SK-N-SH (cell line): ENCODE data around the gene SAP30BP. TPM values are rescaled to one million over a fixed set of nuclear protein-coding genes. Genes with fewer than 3 reads are reported as not detected.

Experiments used
- CTCF ChIA-PET: fragments of 300-600, 350-600 bp; formaldehyde crosslinking; extraction: SDS; loops from one replicate; lab custom pipeline; 2021; lab: Yijun Ruan, JAX
- POLR2A ChIA-PET: fragments of 350-600 bp; sonication (Branson Sonifier 250); formaldehyde crosslinking; extraction: SDS; loops from one replicate; lab custom pipeline; 2020; ENCODE audit warnings: antibody characterized with exemption, inconsistent platforms; lab: Yijun Ruan, JAX
- DNase-seq: peaks from one replicate; pipeline ENCODE4 v3.0.0; 2012
- H2AFZ ChIP-seq: fragments of 200-600 bp; sonication (generic); 2 replicates; pipeline ENCODE4 v1.8.1; 2016; ENCODE audit warnings: antibody characterized with exemption, mild to moderate bottlenecking, low read depth
- H3F3A ChIP-seq: fragments of 200-600 bp; sonication (generic); replicated peaks from 2 replicates; pipeline ENCODE3; 2016; ENCODE audit warnings: antibody characterized with exemption, mild to moderate bottlenecking; ENCODE audit not compliant: insufficient read depth
- H3K27ac ChIP-seq, 2 experiments: fragments of 200-500 bp in 1 of 2; fragments of 200-600 bp in 1 of 2; sonication (Bioruptor generic) in 1 of 2; sonication (generic), shearing (Covaris generic) in 1 of 2; 2 replicates each; pipeline versions ENCODE4 v1.5.1 to v1.6.1; 2014 to 2016; ENCODE audit warnings: low read depth in 2 of 2, inconsistent platforms in 1 of 2, low read length in 1 of 2, mild to moderate bottlenecking in 1 of 2, mixed read lengths in 1 of 2
- H3K27me3 ChIP-seq: fragments of 200-600 bp; sonication (generic), shearing (Covaris generic); 2 replicates; pipeline ENCODE4 v1.6.1; 2016; ENCODE audit warnings: mixed run types; ENCODE audit not compliant: insufficient read depth
- H3K36me3 ChIP-seq, 2 experiments: fragments of 200-500 bp in 1 of 2; fragments of 200-600 bp in 1 of 2; sonication (Bioruptor generic) in 1 of 2; sonication (generic) in 1 of 2; replicated peaks in 1 of 2; 2 replicates each; pipeline versions ENCODE3 to v1.5.1; 2014 to 2016; ENCODE audit warnings: low read length in 1 of 2, mild to moderate bottlenecking in 1 of 2; ENCODE audit not compliant: insufficient read depth in 2 of 2, control insufficient read depth in 1 of 2
- H3K4me1 ChIP-seq, 2 experiments: fragments of 200-500 bp in 1 of 2; fragments of 200-600 bp in 1 of 2; sonication (Bioruptor generic) in 1 of 2; sonication (generic), shearing (Covaris generic) in 1 of 2; 2 replicates each; pipeline versions ENCODE4 v1.5.1 to v1.6.1; 2014 to 2016; ENCODE audit warnings: low read depth in 1 of 2, low read length in 1 of 2, mixed run types in 1 of 2; ENCODE audit not compliant: insufficient read depth in 2 of 2, control insufficient read depth in 1 of 2
- H3K4me2 ChIP-seq: fragments of 200-600 bp; sonication (generic), shearing (Covaris generic); 2 replicates; pipeline ENCODE4 v1.6.1; 2017; ENCODE audit warnings: mixed run types
- H3K4me3 ChIP-seq, 2 experiments: fragments of 200-500 bp in 1 of 2; fragments of 200-600 bp in 1 of 2; sonication (Bioruptor generic) in 1 of 2; sonication (generic), shearing (Covaris generic) in 1 of 2; 2 replicates each; pipeline versions ENCODE4 v1.5.1 to v1.8.1; 2014 to 2016; ENCODE audit warnings: low read depth in 2 of 2, inconsistent platforms in 1 of 2, low read length in 1 of 2, mild to moderate bottlenecking in 1 of 2, mixed read lengths in 1 of 2, moderate library complexity in 1 of 2
- H3K79me2 ChIP-seq: fragments of 200-600 bp; sonication (generic); 2 replicates; pipeline ENCODE4 v1.8.1; 2017; ENCODE audit warnings: mild to moderate bottlenecking; ENCODE audit not compliant: insufficient read depth
- H3K9ac ChIP-seq: fragments of 200-600 bp; sonication (generic); 2 replicates; pipeline ENCODE4 v1.6.1; 2017; ENCODE audit warnings: mixed run types
- H3K9me2 ChIP-seq: fragments of 200-600 bp; sonication (generic); 2 replicates; pipeline ENCODE4 v1.6.1; 2017; ENCODE audit warnings: mixed run types
- H3K9me3 ChIP-seq: fragments of 200-600 bp; sonication (generic); 2 replicates; pipeline ENCODE4 v1.6.1; 2017; ENCODE audit warnings: mixed run types, mild to moderate bottlenecking, moderate library complexity
- H4K20me1 ChIP-seq: fragments of 200-600 bp; sonication (generic); 2 replicates; pipeline ENCODE4 v1.6.1; 2017; ENCODE audit warnings: mild to moderate bottlenecking, mixed run types; ENCODE audit not compliant: insufficient read depth
- ELF1 ChIP-seq: IDR thresholded peaks from 2 replicates; pipeline ENCODE4 v1.4.0; 2012
- FOXJ3 ChIP-seq: sonication (generic); formaldehyde crosslinking; IDR thresholded peaks from 2 replicates; pipeline ENCODE4 v1.5.1; 2020; ENCODE audit warnings: mild to moderate bottlenecking, missing genetic modification reagents
- GABPA ChIP-seq: IDR thresholded peaks from 2 replicates; pipeline ENCODE4 v1.4.0; 2012; ENCODE audit warnings: low read depth, mild to moderate bottlenecking
- IRF3 ChIP-seq: fragments of 150-350 bp; IDR thresholded peaks from 2 replicates; pipeline ENCODE4 v1.6.1; 2016; ENCODE audit warnings: mild to moderate bottlenecking, low read depth, low read length
- JUND ChIP-seq: IDR thresholded peaks from 2 replicates; pipeline ENCODE4 v1.4.0; 2012
- NRF1 ChIP-seq: IDR thresholded peaks from 2 replicates; pipeline ENCODE4 v1.6.1; 2012; ENCODE audit warnings: low read depth, mild to moderate bottlenecking, low read length
- POLR2AphosphoS5 ChIP-seq: IDR thresholded peaks from 2 replicates; pipeline ENCODE4 v1.6.1; 2012; ENCODE audit warnings: low read depth, low read length
- RFX5 ChIP-seq: IDR thresholded peaks from 2 replicates; pipeline ENCODE4 v1.6.1; 2012; ENCODE audit warnings: mild to moderate bottlenecking, improper control_type of control experiment, low read length
- RXRA ChIP-seq: IDR thresholded peaks from 2 replicates; pipeline ENCODE4 v1.4.0; 2012; ENCODE audit warnings: low read depth, mild to moderate bottlenecking, borderline replicate concordance
- SIN3A ChIP-seq: IDR thresholded peaks from 2 replicates; pipeline ENCODE4 v1.6.1; 2012; ENCODE audit warnings: low read depth, mild to moderate bottlenecking, low read length, moderate library complexity, borderline replicate concordance
- SMC3 ChIP-seq: IDR thresholded peaks from 2 replicates; pipeline ENCODE4 v1.6.1; 2012; ENCODE audit warnings: low read depth, low read length, improper control_type of control experiment
- TAF1 ChIP-seq: IDR thresholded peaks from 2 replicates; pipeline ENCODE4 v1.6.1; 2012; ENCODE audit warnings: low read depth, mild to moderate bottlenecking, low read length, moderate library complexity, borderline replicate concordance
- TCF12 ChIP-seq: IDR thresholded peaks from 2 replicates; pipeline ENCODE4 v1.4.0; 2012
- TEAD4 ChIP-seq: IDR thresholded peaks from 2 replicates; pipeline ENCODE4 v1.4.0; 2012; ENCODE audit warnings: mild to moderate bottlenecking, borderline replicate concordance; ENCODE audit not compliant: insufficient read depth
- USF1 ChIP-seq: IDR thresholded peaks from 2 replicates; pipeline ENCODE4 v1.4.0; 2012; ENCODE audit warnings: low read depth, borderline replicate concordance
- WGBS: methylation state at CpG from one replicate; pipeline ENCODE4 v1.1.6; 2017; ENCODE audit warnings: low lambda C conversion rate; 5-methylcytosine and 5-hydroxymethylcytosine counted together
- polyA plus RNA-seq, 3 experiments: library from polyadenylated mRNA; depleted of rRNA; stranded (reverse); fragments of >200 nt; gene quantifications; 2 replicates each; pipeline ENCODE4 v1.2.3, GENCODE V29; 2012
- TF ChIP-seq, protein P1 (sequence below): fragments of 200-600 bp; sonication (generic); IDR thresholded peaks from 2 replicates; pipeline ENCODE4 v1.6.1; 2017; ENCODE audit warnings: antibody characterized with exemption, mild to moderate bottlenecking, moderate library complexity
- TF ChIP-seq, protein P2 (sequence below): fragments of 150-350 bp; IDR thresholded peaks from 2 replicates; pipeline ENCODE4 v1.6.1; 2017; ENCODE audit warnings: antibody characterized with exemption, low read length, low read depth, borderline replicate concordance
- TF ChIP-seq, protein P3 (sequence below): IDR thresholded peaks from 2 replicates; pipeline ENCODE4 v1.4.0; 2012; ENCODE audit warnings: low read depth

Gene SAP30BP
- polyA plus RNA-seq, 1 of the 3 experiments (the other 2 are of a cell fraction), result 158 TPM

DNA sequence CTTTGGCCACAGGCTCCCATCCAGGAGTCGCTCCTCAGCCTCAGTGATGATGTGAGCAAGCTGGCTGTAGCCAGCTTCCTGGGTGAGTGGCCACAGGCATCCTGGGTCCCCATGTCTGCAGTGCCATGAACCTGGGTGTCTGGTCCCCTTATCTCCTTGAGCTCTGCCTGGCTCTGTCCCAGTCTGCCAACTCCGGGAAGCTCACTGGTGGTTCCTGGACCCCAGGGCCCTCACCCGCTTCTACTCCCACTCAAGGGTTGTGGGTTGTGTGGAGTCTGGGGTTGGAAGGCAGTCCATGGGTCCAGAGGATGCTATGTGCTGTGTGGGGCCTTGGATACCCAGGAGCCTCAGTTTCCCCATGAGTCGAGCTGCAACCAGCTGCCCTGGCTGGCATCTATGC is 45.6 kb upstream of the SAP30BP start (continued):
- TF ChIP-seq RFX5 (no peak), SIN3A (no peak), TCF12 (no peak), FOXJ3 (no peak)
- TF ChIP-seq, all 33 proteins: peak for 0

- no peak for TF ChIP-seq USF1
- no peak for TF ChIP-seq POLR2AphosphoS5
- no peak for TF ChIP-seq NRF1
- TF ChIP-seq SMC3, result no peak
- no peak for TF ChIP-seq JUND
- Histone ChIP-seq H3K9me3 (no peaks in the 10 kb centered on the region), H3K27me3 (no peaks in the 10 kb centered on the region), H3F3A (no peaks in the 10 kb centered on the region), H3K4me1 (peaks cover 0 to 32% of the 10 kb centered on the region in 2 experiments; a peak in 1 of 4 replicates), H3K9me2 (no peaks in the 10 kb centered on the region), H3K79me2 (no peaks in the 10 kb centered on the region), H3K36me3 (peaks cover 0 to 4% of the 10 kb centered on the region in 2 experiments), H3K4me2 (no peak overlapping the region), H3K9ac (no peak overlapping the region), H3K27ac (no peak overlapping the region), H4K20me1 (no peaks in the 10 kb centered on the region), H3K4me3 (no peak overlapping the region), H2AFZ (no peak overlapping the region)
- WGBS, result 84% methylated on average over 8 of the region's 8 CpGs
- ChIA-PET POLR2A (interaction anchor here (1.0 kb wide), 1 partner anchor 10 kb away, joined by 3 read pairs; no protein-coding TSS in a partner anchor), CTCF (interaction anchor here (0.8 to 37.9 kb wide), 9 partner anchors 10 to 129 kb away, joined by 3 to 1370 read pairs (median 18); partner anchors contain the start of genes GALK1, SMIM5 and TSEN54)
- no peak for DNase-seq
Observed at GRCh38 chr17:75622076-75622475, 45.1 kb upstream of the SAP30BP start.

- Histone ChIP-seq H3K9ac (no peak overlapping the region), H4K20me1 (no peaks in the 10 kb centered on the region), H2AFZ (no peak overlapping the region), H3K79me2 (no peaks in the 10 kb centered on the region), H3K9me3 (no peaks in the 10 kb centered on the region), H3F3A (no peaks in the 10 kb centered on the region), H3K4me1 (peaks cover 0 to 33% of the 10 kb centered on the region in 2 experiments; a peak in 1 of 4 replicates), H3K9me2 (no peaks in the 10 kb centered on the region), H3K36me3 (peaks cover 0 to 9% of the 10 kb centered on the region in 2 experiments), H3K27ac (no peak overlapping the region), H3K27me3 (no peaks in the 10 kb centered on the region), H3K4me2 (no peak overlapping the region), H3K4me3 (no peak overlapping the region)
- ChIA-PET POLR2A (no interaction called here), CTCF (interaction anchor here (1.2 to 37.9 kb wide), 5 partner anchors 12 to 128 kb away, joined by 3 to 1370 read pairs (median 43); partner anchors contain the start of genes GALK1 and SMIM5)
- no peak for TF ChIP-seq TEAD4
- TF ChIP-seq TCF12, result no peak
- TF ChIP-seq, protein P1, sequence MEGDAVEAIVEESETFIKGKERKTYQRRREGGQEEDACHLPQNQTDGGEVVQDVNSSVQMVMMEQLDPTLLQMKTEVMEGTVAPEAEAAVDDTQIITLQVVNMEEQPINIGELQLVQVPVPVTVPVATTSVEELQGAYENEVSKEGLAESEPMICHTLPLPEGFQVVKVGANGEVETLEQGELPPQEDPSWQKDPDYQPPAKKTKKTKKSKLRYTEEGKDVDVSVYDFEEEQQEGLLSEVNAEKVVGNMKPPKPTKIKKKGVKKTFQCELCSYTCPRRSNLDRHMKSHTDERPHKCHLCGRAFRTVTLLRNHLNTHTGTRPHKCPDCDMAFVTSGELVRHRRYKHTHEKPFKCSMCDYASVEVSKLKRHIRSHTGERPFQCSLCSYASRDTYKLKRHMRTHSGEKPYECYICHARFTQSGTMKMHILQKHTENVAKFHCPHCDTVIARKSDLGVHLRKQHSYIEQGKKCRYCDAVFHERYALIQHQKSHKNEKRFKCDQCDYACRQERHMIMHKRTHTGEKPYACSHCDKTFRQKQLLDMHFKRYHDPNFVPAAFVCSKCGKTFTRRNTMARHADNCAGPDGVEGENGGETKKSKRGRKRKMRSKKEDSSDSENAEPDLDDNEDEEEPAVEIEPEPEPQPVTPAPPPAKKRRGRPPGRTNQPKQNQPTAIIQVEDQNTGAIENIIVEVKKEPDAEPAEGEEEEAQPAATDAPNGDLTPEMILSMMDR, result no peak
- TF ChIP-seq GABPA, result no peak
- TF ChIP-seq USF1, result no peak
- TF ChIP-seq RFX5, result no peak
- TF ChIP-seq, protein P2, sequence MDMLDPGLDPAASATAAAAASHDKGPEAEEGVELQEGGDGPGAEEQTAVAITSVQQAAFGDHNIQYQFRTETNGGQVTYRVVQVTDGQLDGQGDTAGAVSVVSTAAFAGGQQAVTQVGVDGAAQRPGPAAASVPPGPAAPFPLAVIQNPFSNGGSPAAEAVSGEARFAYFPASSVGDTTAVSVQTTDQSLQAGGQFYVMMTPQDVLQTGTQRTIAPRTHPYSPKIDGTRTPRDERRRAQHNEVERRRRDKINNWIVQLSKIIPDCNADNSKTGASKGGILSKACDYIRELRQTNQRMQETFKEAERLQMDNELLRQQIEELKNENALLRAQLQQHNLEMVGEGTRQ, result no peak
- TF ChIP-seq NRF1, result no peak
- no peak for TF ChIP-seq TAF1
- TF ChIP-seq RXRA, result no peak
- TF ChIP-seq, protein P3, sequence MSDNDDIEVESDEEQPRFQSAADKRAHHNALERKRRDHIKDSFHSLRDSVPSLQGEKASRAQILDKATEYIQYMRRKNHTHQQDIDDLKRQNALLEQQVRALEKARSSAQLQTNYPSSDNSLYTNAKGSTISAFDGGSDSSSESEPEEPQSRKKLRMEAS, result no peak
- TF ChIP-seq IRF3, result no peak
- TF ChIP-seq ELF1, result no peak
- TF ChIP-seq POLR2AphosphoS5, result no peak
- no peak for DNase-seq
- WGBS, result 84% methylated on average over 15 of the region's 15 CpGs
Observed at GRCh38 chr17:75622771-75623273, 44.3 kb upstream of the SAP30BP start.
